GM18951 (cell line): ENCODE data around the gene PARVB.

ENCODE experiments used
- POLR2A ChIP-seq: IDR thresholded peaks from 4 replicates; pipeline ENCODE4 v1.6.1; 2011; ENCODE audit warnings: mild to moderate bottlenecking; ENCODE audit not compliant: insufficient read length, insufficient read depth; ENCODE audit errors: extremely low read depth
- in situ Hi-C: fragments of 300-500 bp; cut with MboI; formaldehyde crosslinking; loops from one replicate; pipeline ENCODE4 v1.12.0; 2022; ENCODE audit warnings: low sequenced_read_pairs, mixed read lengths, inconsistent platforms; ENCODE audit not compliant: unreplicated experiment

The PARVB gene

DNA sequence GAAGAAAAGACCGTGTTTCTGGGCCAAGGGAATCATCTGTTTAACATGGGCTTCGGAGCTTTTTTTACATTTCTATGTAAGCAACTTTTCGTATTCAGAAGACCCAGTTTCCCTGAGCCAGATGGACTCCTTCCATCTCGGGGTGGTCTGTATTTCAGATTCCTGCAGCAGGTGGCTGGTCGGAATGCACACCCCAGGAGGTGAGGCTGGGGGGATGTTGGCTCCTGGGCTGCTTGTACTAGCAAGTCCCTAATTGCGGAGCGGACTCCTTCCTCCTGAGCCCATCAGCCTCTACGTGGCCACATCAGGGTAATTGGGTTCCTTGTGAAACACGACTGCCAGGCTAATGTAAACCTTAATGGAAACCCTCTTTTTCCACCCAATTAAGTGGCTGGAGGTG, 58.7 kb downstream of the PARVB start:
- in situ Hi-C loops, result no loop called here
- no peak for TF ChIP-seq POLR2A

DNA sequence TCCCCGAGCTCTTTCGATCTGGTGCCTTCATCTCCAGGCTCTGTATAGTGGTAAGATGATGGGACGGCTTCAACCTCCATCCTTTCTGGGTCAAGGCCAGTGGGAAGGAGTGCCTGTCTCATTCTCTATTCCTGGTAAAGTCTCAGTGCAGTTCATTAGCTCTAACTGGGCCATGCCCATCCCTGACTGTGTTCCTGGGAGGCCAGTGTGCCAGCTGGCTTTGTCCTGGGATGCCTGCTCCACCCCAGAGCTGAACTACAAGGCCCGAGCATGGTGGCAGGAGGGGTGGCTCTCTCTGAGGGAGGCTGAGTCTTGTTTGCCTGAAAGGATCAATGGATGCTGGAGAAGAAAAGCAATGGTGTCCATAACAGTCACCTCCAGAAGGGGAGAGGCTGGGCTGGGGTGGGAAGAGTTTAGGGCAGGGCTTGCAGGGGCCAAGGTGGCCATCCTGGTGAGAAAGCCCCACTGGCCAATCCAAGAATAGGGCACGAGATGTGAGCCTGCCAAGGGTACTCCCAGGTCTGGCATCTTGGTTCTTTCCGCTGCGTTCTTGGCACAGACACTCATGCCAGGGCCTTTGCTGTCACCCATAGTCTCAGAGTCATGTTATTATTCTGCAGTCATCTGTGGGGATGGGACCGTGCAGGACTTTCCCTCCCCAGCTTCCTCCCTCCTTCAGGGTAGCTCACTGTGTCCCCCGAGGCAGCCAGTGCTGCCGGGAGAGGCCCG, 60.1 kb downstream of the PARVB start:
- no peak for TF ChIP-seq POLR2A
- in situ Hi-C loops, result no loop called here

DNA sequence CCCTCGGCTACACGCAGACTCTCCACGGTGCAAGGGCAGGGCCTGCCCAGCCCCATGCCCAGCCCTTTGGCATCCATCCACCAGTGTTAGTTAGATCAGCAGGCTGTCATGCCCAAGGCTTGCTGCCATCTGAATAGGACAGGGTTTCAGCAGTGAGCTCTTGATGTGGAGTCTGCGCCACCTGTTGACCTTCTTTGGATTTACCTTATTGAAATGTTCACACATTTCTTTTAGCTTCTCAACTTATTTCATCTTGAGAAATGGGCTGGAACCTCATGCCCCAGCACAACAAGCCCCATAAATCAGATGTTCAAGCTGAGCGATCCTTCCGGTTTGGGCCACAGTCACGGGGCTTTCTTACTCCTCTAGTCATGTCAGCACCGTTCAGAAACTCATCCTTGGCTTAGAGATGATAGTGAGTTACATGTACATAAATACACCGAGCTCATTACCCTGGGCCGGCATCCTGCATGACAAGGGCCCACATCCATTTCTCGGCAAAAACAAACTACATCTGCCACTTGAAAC, 61.7 kb downstream of the PARVB start:
- TF ChIP-seq POLR2A, result no peak
- in situ Hi-C loops, result no loop called here

DNA sequence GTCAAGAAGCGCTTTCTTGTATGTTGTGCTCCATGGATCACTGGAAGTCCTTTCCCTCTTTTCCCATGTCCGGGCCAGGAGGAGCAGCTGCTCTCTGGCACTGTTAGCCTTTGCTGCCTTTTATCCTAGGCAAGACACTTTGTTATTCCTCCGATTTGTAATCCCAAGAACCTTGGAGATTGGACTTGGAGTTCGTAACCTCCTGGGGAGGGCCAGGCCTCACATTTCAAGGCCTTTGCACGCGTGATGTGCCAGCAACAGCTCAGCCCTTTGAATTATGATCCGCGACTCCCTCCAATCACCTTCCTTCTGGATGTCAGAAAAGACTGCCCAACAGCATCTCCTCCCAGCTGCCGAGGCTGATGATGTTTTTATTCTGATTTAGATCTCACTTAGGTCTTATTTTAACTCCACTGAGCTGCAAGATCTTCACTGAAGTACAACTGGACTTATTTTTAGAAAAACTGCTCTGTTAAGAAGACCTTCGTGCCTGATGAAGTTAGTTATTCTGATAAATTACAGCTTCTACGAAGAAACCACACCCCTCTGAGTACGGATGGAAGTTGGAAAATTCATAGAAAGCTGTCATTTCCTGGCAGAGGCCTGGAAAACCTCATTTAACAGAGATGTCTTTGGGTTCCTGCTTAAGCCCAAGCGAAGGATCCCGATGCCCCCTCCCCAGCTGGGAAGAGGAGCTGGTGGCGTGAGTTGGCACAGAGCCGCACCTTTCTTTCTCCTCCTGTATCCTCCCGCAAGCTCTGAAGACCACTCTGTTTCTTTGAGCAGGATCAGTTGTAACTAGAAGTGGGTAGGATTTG, 62.4 kb downstream of the PARVB start:
- TF ChIP-seq POLR2A, result no peak
- in situ Hi-C loops, result no loop called here

DNA sequence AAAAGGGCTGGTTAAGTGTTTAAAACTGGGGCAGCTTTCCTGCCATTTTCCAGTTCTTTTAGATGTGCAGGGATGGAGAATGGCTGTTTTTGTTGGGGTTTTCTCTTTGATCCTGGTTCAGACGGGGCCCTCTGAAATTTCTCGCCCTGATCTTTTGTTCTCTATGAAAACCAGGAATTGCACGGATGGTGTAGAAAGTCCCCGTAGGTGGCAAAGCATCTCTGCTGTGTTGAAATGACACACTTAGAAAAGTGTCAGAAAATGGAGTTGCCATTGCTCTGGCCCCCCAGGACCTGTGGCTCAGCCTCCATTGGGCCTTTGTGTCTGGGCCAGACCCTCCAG, 63.0 kb downstream of the PARVB start:
- in situ Hi-C loops, result no loop called here

DNA sequence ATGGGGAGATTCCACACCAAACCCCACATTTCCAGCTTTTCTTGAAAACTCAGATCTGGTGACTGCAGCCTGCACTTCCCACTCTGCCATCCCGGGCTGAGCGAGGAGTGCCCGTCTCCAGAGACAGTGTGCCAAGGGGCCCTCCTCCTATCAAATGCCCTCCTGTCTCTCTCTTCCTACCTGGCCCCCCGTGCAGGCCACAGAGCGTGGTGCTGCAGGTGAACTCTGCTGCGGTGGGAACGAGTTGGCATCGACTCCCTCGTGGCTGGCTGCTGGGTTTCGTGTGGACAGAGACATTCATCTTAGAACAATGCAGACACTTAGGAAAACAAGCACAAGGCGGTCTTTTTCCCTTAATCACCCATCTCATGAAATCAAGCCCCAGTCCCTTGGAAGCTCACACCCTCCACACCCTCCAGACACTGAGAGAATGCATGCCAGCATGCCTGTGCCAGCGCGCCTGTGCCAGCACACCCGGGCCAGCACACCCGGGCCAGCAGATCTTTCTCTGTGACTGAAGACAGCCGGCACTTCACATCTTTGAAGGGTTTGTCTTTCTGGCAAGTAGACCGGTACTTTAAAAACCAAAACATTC, 65.0 kb downstream of the PARVB start:
- TF ChIP-seq POLR2A, result no peak
- in situ Hi-C loops, result no loop called here

More for the DNA sequence above, 63.0 kb downstream of the PARVB start:
- TF ChIP-seq POLR2A, result no peak

DNA sequence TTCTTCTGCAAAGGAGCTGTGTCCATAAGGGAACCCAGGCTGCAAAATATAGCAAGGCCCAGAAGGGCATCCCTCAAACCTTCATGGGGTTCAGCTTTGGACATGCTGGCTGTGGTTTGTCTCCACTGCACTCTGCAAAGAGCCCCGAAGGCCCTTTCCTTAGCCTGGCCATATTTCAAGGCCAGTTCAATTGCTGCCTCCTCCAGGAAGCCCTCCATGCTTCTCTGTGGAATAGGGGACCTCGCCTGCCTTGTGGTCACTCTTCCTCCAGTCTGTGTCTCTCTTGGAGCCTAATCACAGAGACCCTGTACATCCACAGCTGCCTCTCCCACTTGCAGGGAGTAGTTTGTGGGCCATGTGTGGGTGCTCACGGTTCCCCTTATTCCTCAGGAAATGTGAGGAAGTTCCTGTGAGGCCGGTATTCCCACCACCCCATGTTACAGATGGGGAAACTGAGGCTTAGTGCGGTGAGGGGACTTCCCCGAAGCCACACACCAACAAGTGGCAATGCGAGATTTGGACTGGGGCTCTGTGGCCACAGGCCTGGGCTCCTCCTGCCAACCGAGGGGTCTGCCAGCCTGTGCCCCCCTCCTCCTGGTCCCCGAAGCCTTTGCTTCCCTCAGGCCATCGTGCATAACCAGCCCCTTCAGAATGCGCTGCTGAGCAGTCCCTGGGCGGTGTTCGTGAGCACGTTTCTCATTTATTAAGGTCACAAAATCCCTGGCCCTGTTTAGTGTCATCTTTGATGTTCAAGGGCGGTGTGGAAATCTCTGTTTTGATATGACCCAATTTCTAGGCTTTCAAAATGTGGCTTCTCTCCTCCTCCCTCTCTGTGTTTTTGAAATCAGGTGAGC, 65.8 kb downstream of the PARVB start:
- in situ Hi-C loops, result no loop called here
- TF ChIP-seq POLR2A, result no peak

DNA sequence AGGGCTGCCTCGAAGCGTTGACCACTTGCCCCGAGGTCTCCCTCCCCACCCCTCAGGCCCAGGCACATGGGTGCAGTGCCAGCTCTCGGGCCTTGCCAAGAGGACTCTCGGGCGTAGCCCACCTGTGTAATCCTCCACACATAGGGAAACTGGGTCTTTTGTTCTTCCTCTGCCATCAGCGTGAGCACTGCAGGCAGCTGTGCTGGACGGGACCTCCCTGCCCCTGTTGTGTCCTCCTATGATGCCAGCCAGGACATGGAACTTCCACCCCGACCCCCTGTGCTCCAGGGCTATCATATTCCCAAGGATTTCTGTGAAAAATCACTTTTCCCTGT, 66.4 kb downstream of the PARVB start:
- in situ Hi-C loops, result no loop called here
- TF ChIP-seq POLR2A, result no peak

DNA sequence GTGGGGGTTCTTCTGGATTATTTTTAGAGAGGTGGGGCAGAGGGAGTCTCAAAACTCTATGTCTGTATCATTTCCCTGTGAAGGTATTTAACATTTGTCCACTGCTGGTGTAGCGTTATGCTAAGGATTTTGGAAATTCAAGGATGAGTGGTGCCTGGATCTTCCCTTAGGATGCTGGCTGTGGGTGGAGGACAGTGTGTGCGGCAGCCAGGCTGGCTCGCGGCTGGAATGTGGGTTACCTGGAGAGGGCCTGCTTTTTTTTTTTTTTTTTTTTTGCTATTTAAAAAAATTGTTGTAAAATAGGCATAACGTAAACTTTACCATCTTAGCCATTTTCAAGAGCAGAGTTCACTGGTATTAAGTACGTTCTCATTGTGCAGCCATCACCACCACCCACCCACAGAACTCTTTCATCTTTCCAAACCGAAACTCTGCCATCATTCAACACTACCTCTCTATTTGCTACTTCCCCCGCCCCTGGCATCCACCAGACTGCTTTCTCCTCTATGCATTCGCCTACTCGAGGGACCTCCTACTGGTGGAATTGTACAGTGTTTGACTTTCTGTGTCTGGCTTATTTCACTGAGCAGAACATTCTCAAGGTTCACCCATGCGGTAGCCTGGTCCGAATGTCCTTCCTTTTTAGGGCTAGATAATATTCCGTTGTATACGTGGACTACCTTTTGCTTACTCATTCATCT, 67.1 kb downstream of the PARVB start:
- TF ChIP-seq POLR2A, result no peak
- in situ Hi-C loops, result no loop called here

DNA sequence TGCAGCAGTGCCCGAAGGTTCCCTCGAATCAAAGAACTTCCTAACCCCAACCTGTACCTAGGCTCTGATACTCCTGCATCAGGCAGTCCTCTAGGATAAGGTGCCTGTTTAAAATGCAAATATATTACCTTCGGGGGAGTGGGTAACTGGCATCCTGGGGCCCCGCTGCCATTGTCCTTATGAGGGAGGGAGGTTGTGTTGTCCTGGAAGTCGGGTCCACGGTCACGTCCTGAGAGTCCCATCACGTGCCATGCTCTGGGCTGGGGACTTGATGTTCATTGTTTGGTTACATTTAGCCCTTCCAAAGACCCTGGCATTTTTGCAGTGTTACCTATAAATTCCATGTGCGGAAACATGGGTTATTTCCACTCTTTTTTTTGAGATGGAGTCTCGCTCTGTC, 67.6 kb downstream of the PARVB start:
- in situ Hi-C loops, result no loop called here
- TF ChIP-seq POLR2A, result no peak

DNA sequence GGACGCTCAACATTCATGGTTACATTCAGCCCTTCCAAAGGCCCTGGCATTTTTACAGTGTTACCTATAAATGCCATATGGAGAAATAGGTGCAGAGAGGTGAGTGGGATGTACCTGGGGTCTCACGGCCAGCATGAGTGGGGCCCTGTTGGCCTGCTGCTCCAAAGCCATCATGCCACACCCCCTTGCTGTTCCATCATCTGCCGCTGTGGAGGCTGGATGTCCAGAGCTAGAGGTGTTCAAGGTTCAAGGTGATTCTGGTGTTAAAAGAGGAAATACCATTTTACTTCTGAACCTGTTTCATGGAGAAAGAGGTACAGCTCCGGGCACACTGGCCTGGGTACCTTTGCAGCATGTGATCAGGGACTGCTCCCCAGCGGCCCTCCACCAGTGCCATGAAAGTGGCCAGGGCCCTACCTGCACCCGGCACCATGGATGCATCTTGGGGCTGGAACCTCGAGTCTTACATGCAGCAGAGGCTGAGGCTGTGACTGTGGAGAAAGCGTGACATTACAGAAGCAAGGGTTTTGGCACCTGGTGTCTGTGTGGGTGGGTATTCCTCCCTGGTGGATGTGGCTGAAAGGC, 68.6 kb downstream of the PARVB start:
- no peak for TF ChIP-seq POLR2A
- in situ Hi-C loops, result no loop called here

DNA sequence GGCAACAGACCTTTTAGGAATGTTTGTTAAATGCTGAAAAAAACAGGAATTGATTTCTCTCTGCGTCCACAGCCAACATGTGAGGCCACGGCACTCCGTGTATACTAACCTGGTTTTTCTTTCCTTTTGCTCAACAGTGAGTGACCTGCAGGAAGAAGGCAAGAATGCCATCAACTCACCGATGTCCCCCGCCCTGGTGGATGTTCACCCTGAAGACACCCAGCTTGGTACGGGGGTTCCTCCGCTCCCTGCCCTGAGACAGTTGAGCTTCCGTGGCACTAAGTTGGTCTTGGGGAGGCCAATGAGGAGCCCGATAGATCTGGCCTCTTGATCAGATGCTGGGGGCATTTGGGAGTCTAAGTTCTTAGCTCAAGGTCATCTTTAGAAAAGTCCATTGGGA, 69.7 kb downstream of the PARVB start:
- TF ChIP-seq POLR2A, result no peak
- in situ Hi-C loops, result no loop called here
